K562 (cell line): ENCODE data around the gene ACO2. TPM values are rescaled to one million over a fixed set of nuclear protein-coding genes. Genes with fewer than 3 reads are reported as not detected.

ENCODE experiments used
- ESRRB ChIP-seq: fragments of 250-450 bp; sonication (Bioruptor Pico); IDR thresholded peaks from 2 replicates; pipeline ENCODE4 v1.5.0; 2020; ENCODE audit warnings: mild to moderate bottlenecking, moderate library complexity, borderline replicate concordance
- RREB1 ChIP-seq: fragments of 250-450 bp; sonication (Bioruptor Pico); IDR thresholded peaks from 2 replicates; pipeline ENCODE4 v1.4.0; 2020
- TAL1 ChIP-seq: fragments of 450-650 bp; IDR thresholded peaks from 2 replicates; pipeline ENCODE4 v1.6.1; 2016; ENCODE audit warnings: mild to moderate bottlenecking
- polyA plus RNA-seq, 8 experiments: library from polyadenylated mRNA; depleted of rRNA in 4 of 8; stranded (reverse) in 5 of 8; unstranded in 3 of 8; fragments of >200 nt; fragmentation: Nextera tagmentation in 2 of 8; fragmentation: Illumina TruSeq in 1 of 8; extraction: Ambion mirVana in 2 of 8; extraction: Trizol in 1 of 8; gene quantifications; 2 replicates each; pipeline versions ENCODE4 v1.2.1 to v1.2.3, GENCODE V29; 2011 to 2014; ENCODE audit warnings: inconsistent platforms in 1 of 8, missing spikeins in 1 of 8
- total RNA-seq, 7 experiments: library from RNA; depleted of rRNA in 6 of 7; stranded (reverse); fragments of >200 nt in 6 of 7; fragmentation: Illumina TruSeq in 2 of 7; extraction: Trizol in 2 of 7; gene quantifications; 2 replicates each; pipeline versions ENCODE4 v1.2.1 to v1.2.3, GENCODE V29; 2011 to 2021; ENCODE audit warnings: low replicate concordance in 1 of 7

ACO2 gene
- total and polyA plus RNA-seq, 9 of the 15 experiments (the other 6 are each of a cell fraction or from before 2014, with no cell fraction given): 16.2 to 119 (median 43.2) TPM

DNA sequence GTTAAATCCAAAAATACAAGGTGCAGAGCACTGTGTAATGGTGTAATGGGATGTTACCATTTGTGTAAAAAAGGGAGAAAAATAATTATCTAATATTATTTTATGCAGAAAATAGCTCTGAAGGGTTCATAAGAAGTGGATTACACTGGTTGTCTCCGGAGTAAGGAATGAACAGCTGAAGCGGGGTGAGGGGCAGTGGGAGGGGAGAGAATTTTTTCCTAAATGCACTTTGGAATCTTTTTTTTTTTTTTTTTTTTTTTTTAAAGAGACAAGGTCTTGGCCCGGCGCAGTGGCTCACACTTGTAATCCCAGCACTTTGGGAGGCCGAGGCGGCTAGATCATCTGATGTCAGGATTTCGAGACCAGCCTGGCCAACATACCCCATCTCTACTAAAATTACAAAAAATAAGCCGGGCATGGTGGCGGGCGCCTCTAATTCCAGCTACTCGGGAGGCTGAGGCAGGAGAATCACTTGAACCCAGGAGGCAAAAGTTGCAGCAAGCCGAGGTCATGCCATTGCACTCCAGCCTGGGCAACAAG, 82.1 kb downstream of the ACO2 start (continued):
- TF ChIP-seq RREB1 (CRISPR knock-in tag): no peak
- TF ChIP-seq TAL1: no peak
- no peak for TF ChIP-seq ESRRB (CRISPR knock-in tag)
